ENCODE data around the gene CNTNAP4. TPM values are rescaled to one million over a fixed set of nuclear protein-coding genes. Genes with fewer than 3 reads are reported as not detected.

The CNTNAP4 gene
- polyA plus RNA-seq, 1 donor from 2014 or later: 75.8 TPM

DNA sequence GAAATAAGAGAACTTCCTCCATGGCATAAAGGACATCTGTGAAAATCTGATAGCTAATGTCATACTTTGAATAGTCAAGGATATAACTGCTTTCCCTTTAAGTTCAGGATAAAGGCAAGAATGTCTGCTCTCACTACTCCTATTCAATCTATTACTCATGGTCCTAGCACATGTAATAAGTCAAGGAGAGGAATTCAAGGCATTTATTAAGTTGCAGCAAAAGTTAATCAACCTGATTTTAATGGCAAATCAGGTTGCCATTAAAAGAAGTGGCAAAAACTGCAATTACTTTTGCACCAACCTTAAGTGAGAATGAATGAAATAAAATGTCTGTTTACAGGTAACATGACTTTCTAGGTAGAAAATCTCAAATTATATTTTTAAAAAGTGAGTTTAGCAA, 225.9 kb downstream of the CNTNAP4 start:
- H3K36me3 ChIP-seq (ENCODE audit: insufficient read depth, low read length): peaks cover 3% of the 10 kb centered on the region
- H3K79me2 ChIP-seq (replicated peaks; ENCODE audit: insufficient read depth, low read length): no peaks in the 10 kb centered on the region
- H3F3A ChIP-seq (ENCODE audit: insufficient read depth, low read length, poor library complexity, severe bottlenecking): no peaks in the 10 kb centered on the region
- H3K9me2 ChIP-seq (ENCODE audit: insufficient read depth, low read length): no peaks in the 10 kb centered on the region
- no peaks in the 10 kb centered on the region for H3K27me3 ChIP-seq (ENCODE audit: insufficient read depth, low read depth, low read length)
- H3K9me3 ChIP-seq (ENCODE audit: low read length): no peaks in the 10 kb centered on the region
- TF ChIP-seq TAF1 (IDR thresholded peaks at IDR 0.05; ENCODE audit: low read depth): no peak
- TF ChIP-seq EZH2 (IDR thresholded peaks at IDR 0.05; ENCODE audit: borderline replicate concordance, insufficient read depth, low read length, poor library complexity, severe bottlenecking): no peak
- TF ChIP-seq POLR2AphosphoS5 (IDR thresholded peaks at IDR 0.05): no peak
- no peak for TF ChIP-seq SMC3 (conservative IDR thresholded peaks at IDR 0.05; ENCODE audit: poor library complexity)
- no peak for TF ChIP-seq RAD21 (conservative IDR thresholded peaks at IDR 0.05)
- TF ChIP-seq MXI1 (conservative IDR thresholded peaks at IDR 0.05; ENCODE audit: poor library complexity, severe bottlenecking): no peak
- TF ChIP-seq, protein P1, sequence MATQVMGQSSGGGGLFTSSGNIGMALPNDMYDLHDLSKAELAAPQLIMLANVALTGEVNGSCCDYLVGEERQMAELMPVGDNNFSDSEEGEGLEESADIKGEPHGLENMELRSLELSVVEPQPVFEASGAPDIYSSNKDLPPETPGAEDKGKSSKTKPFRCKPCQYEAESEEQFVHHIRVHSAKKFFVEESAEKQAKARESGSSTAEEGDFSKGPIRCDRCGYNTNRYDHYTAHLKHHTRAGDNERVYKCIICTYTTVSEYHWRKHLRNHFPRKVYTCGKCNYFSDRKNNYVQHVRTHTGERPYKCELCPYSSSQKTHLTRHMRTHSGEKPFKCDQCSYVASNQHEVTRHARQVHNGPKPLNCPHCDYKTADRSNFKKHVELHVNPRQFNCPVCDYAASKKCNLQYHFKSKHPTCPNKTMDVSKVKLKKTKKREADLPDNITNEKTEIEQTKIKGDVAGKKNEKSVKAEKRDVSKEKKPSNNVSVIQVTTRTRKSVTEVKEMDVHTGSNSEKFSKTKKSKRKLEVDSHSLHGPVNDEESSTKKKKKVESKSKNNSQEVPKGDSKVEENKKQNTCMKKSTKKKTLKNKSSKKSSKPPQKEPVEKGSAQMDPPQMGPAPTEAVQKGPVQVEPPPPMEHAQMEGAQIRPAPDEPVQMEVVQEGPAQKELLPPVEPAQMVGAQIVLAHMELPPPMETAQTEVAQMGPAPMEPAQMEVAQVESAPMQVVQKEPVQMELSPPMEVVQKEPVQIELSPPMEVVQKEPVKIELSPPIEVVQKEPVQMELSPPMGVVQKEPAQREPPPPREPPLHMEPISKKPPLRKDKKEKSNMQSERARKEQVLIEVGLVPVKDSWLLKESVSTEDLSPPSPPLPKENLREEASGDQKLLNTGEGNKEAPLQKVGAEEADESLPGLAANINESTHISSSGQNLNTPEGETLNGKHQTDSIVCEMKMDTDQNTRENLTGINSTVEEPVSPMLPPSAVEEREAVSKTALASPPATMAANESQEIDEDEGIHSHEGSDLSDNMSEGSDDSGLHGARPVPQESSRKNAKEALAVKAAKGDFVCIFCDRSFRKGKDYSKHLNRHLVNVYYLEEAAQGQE (IDR thresholded peaks at IDR 0.05; ENCODE audit: borderline replicate concordance): no peak
- TF ChIP-seq EP300 (conservative IDR thresholded peaks at IDR 0.05; ENCODE audit: poor library complexity, severe bottlenecking): no peak
- TF ChIP-seq, protein P2, sequence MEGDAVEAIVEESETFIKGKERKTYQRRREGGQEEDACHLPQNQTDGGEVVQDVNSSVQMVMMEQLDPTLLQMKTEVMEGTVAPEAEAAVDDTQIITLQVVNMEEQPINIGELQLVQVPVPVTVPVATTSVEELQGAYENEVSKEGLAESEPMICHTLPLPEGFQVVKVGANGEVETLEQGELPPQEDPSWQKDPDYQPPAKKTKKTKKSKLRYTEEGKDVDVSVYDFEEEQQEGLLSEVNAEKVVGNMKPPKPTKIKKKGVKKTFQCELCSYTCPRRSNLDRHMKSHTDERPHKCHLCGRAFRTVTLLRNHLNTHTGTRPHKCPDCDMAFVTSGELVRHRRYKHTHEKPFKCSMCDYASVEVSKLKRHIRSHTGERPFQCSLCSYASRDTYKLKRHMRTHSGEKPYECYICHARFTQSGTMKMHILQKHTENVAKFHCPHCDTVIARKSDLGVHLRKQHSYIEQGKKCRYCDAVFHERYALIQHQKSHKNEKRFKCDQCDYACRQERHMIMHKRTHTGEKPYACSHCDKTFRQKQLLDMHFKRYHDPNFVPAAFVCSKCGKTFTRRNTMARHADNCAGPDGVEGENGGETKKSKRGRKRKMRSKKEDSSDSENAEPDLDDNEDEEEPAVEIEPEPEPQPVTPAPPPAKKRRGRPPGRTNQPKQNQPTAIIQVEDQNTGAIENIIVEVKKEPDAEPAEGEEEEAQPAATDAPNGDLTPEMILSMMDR (IDR thresholded peaks at IDR 0.05; ENCODE audit: poor library complexity, severe bottlenecking): no peak
- H3K4me2 ChIP-seq (ENCODE audit: low read length): peak overlapping the region; percentile 12
- H4K20me1 ChIP-seq (ENCODE audit: insufficient read depth): no peaks in the 10 kb centered on the region
- peak overlapping the region; percentile 23 for H3K9ac ChIP-seq (ENCODE audit: low read length)
- H2AFZ ChIP-seq (ENCODE audit: low read depth, low read length): no peak overlapping the region
- H3K27ac ChIP-seq (ENCODE audit: low read length): peak overlapping the region; percentile 93
- H3K4me3 ChIP-seq (ENCODE audit: low read length): peak overlapping the region; percentile 21

DNA sequence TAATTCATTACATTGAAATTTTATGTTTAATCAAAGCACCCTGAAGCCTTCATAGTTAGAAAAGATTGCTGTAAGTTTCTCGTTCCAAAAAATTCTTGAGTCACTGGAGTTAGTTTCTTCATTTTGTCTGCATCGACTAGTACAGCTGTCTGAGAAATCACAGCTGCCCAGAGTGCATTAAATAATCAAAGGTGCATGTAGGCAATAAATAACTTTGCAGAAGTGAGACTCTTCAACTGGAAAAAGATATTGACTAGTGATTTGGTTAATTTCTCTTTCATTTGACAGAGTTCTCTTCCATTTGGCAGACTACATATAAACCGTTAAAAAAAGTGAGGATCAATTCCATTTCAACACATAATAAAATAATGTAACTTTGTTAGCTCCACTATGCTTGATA, 234.0 kb downstream of the CNTNAP4 start:
- Histone ChIP-seq H3K9me2 (ENCODE audit: insufficient read depth, low read length) (no peaks in the 10 kb centered on the region), H3K27me3 (ENCODE audit: insufficient read depth, low read depth, low read length) (no peaks in the 10 kb centered on the region)
- TF ChIP-seq RAD21 (conservative IDR thresholded peaks at IDR 0.05): no peak
- no peak for TF ChIP-seq MXI1 (conservative IDR thresholded peaks at IDR 0.05; ENCODE audit: poor library complexity, severe bottlenecking)
- TF ChIP-seq POLR2AphosphoS5 (IDR thresholded peaks at IDR 0.05): no peak
- TF ChIP-seq, protein P2 (IDR thresholded peaks at IDR 0.05; ENCODE audit: poor library complexity, severe bottlenecking): no peak
- TF ChIP-seq, protein P1 (IDR thresholded peaks at IDR 0.05; ENCODE audit: borderline replicate concordance): no peak
- no peak for TF ChIP-seq SMC3 (conservative IDR thresholded peaks at IDR 0.05; ENCODE audit: poor library complexity)
- TF ChIP-seq EP300 (conservative IDR thresholded peaks at IDR 0.05; ENCODE audit: poor library complexity, severe bottlenecking): no peak
- no peak for TF ChIP-seq EZH2 (IDR thresholded peaks at IDR 0.05; ENCODE audit: borderline replicate concordance, insufficient read depth, low read length, poor library complexity, severe bottlenecking)
- TF ChIP-seq TAF1 (IDR thresholded peaks at IDR 0.05; ENCODE audit: low read depth): no peak

More for the DNA sequence above, 234.0 kb downstream of the CNTNAP4 start:
- H3F3A ChIP-seq (ENCODE audit: insufficient read depth, low read length, poor library complexity, severe bottlenecking): no peaks in the 10 kb centered on the region
- H2AFZ ChIP-seq (ENCODE audit: low read depth, low read length): no peak overlapping the region
- H4K20me1 ChIP-seq (ENCODE audit: insufficient read depth): no peaks in the 10 kb centered on the region
- no peak overlapping the region for H3K9ac ChIP-seq (ENCODE audit: low read length)
- no peaks in the 10 kb centered on the region for H3K9me3 ChIP-seq (ENCODE audit: low read length)
- H3K4me3 ChIP-seq (ENCODE audit: low read length): no peak overlapping the region
- no peak overlapping the region for H3K27ac ChIP-seq (ENCODE audit: low read length)
- H3K36me3 ChIP-seq (ENCODE audit: insufficient read depth, low read length): no peaks in the 10 kb centered on the region
- H3K79me2 ChIP-seq (replicated peaks; ENCODE audit: insufficient read depth, low read length): no peaks in the 10 kb centered on the region
- H3K4me2 ChIP-seq (ENCODE audit: low read length): no peak overlapping the region

All from neural cell (in vitro differentiated cells).